IPS-15b (cell line): Measurements from ENCODE around the gene BRIP1.
"Not testable (repeated sequence)": the region's sequence is repeated elsewhere in the genome, so short reads cannot be mapped to it uniquely, and the experiment has no call there.

Experiments
- H3K27me3 ChIP-seq: one replicate; pipeline ENCODE4 v1.6.1; 2013; ENCODE audit warnings: low read length; ENCODE audit not compliant: control insufficient read depth, insufficient read depth
- H3K36me3 ChIP-seq: one replicate; pipeline ENCODE4 v1.6.1; 2013; ENCODE audit warnings: low read length; ENCODE audit not compliant: control insufficient read depth, insufficient read depth
- H3K4me1 ChIP-seq: one replicate; pipeline ENCODE4 v1.6.1; 2013; ENCODE audit warnings: mild to moderate bottlenecking, low read length; ENCODE audit not compliant: control insufficient read depth, insufficient read depth
- H3K4me3 ChIP-seq: one replicate; pipeline ENCODE4 v1.5.1; 2013; ENCODE audit warnings: low read depth, low read length
- H3K9ac ChIP-seq: one replicate; pipeline ENCODE4 v1.6.1; 2013; ENCODE audit warnings: low read depth, mild to moderate bottlenecking, low read length
- H3K9me3 ChIP-seq: one replicate; pipeline ENCODE4 v1.6.1; 2013; ENCODE audit warnings: mild to moderate bottlenecking, low read length; ENCODE audit not compliant: control insufficient read depth, insufficient read depth

The BRIP1 gene

DNA sequence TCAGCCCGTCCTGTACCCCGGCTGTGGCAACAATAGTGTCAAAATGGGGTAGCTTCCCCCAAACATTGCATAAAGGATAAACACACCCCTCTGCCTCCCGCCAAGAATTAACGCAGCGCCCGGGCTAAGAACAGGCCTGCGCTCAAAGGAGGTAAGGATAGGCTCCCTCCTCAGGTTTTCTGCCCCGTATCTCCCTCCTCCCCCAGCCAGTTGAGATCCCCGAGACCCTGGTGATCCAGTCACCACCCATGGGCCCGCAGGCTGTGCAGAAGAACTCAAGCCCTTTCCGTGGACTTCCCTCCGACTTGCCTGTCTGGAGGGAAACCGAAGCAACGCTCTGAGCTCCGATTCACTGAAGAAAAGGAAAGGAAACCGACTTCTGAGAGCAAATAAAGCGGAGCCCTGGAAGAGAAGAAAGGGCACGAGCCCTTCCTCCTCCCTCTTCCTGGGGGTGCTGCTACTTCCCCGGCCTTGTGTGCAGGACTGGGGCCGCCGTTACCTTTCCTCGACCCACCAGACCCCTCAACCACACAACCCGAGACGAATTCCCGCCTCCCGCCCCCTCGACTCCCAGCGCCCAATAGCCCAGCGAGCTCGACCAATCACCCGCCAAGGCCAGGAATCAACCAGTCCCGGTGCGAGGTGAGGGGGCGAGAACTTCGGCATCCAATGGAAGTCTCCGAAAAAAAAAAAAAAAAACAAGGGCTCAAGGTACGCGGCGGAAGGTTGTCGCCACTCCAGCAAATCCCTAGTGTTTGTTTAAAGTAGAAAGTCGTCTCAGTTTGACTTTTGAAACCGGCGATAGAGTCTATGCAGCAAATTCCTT is at the start of gene BRIP1:
Gene BRIP1, minus strand, starts transcription at position 554 of the 826 bp plus-strand sequence. CDS start 1,989 bp downstream, outside the sequence.
- no peaks in the 10 kb centered on the region for H3K27me3 ChIP-seq
- H3K4me1 ChIP-seq: peaks cover 9% of the 10 kb centered on the region
- H3K36me3 ChIP-seq: peaks cover 3% of the 10 kb centered on the region
- peak within 1 kb of the TSS; percentile 73 for H3K4me3 ChIP-seq
- H3K9ac ChIP-seq: peak within 1 kb of the TSS; percentile 95
- no peaks in the 10 kb centered on the region for H3K9me3 ChIP-seq

DNA sequence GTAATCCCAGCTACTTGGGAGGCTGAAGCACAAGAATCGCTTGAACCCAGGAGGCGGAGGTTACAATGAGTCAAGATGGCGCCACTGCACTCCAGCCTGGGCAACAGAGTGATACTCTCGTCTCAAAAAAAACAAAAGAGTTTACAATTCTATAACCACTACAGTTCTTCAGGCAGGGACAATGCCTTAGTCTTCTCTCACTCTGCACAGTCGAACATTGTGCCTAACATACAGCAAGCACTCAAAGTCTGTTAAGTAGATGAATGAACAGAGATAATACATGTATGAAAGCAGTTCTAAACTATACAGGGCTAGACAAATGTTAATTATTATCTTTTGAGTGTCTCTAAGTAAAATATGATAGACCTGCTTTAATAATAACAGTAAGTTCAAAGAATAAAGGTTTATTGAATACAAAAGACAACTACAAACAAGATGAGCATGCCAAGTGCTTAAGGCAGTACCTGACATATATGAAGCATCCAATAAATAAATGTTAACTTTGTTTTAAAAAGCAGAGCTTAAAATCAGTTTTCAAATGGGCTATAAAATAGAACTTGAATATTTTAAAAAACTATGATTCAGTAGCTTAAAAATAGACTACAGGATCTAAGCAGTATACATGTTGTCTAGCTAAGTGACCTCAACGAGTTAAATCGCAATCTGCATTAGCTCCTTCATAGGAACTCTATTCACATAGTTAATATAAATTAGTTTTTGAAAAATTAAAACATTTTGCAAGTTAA is 45.1 kb upstream of the BRIP1 start:
- Histone ChIP-seq H3K4me1 (no peaks in the 10 kb centered on the region), H3K4me3 (no peak overlapping the region), H3K36me3 (no peaks in the 10 kb centered on the region), H3K27me3 (no peaks in the 10 kb centered on the region), H3K9me3 (no peaks in the 10 kb centered on the region), H3K9ac (no peak overlapping the region)

DNA sequence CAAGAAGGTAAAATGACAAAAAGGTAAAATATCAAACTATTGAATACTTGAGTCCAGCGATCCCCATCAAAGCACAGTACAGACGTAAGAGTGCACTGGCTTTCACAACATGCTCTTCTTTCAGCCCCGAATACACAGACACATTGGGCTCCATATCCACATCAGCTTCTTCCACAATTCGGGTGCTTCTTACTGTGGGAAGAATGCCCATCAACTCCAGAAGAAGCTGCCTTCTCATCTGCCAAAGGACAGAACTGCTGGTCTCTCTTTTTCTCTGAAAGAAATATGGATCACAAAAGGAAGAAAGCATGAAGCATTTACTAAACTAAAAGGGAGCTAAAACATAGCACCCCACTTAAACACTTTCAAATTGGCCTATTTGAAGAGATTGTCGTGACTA is 44.0 kb upstream of the BRIP1 start:
- Histone ChIP-seq H3K36me3 (no peaks in the 10 kb centered on the region), H3K9me3 (no peaks in the 10 kb centered on the region), H3K27me3 (no peaks in the 10 kb centered on the region), H3K9ac (no peak overlapping the region), H3K4me1 (no peaks in the 10 kb centered on the region), H3K4me3 (no peak overlapping the region)

DNA sequence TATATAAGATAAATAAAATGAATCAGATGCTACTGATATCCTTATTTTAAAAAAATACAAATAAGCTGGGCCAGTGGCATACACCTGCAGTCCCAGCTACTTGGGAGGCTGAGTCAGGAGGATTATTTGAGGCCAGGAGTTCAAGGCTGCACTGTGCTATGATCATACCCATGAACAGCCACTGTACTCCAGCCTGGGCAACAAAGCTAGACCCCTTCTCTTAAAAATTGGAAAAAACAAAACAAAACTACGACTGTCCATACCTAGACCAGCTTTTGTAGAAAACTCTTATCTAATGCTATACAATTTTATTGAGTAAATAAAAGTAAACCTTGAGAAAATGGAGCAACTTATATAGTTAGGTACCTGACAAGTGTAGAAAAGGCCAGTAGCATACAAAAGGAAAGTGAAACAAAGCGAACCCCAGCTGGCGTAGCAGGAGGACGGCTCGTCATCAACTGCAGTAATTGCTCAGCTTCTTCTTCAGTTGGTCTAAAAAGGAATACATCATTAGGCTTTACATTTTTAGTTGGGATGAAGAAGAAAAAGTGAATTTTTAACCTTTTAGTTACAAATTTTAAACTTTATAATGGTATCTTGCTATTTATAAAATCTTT is 40.9 kb upstream of the BRIP1 start:
- H3K9me3 ChIP-seq: no peaks in the 10 kb centered on the region
- H3K9ac ChIP-seq: no peak overlapping the region
- no peaks in the 10 kb centered on the region for H3K36me3 ChIP-seq
- H3K4me3 ChIP-seq: no peak overlapping the region
- H3K4me1 ChIP-seq: no peaks in the 10 kb centered on the region
- H3K27me3 ChIP-seq: no peaks in the 10 kb centered on the region

DNA sequence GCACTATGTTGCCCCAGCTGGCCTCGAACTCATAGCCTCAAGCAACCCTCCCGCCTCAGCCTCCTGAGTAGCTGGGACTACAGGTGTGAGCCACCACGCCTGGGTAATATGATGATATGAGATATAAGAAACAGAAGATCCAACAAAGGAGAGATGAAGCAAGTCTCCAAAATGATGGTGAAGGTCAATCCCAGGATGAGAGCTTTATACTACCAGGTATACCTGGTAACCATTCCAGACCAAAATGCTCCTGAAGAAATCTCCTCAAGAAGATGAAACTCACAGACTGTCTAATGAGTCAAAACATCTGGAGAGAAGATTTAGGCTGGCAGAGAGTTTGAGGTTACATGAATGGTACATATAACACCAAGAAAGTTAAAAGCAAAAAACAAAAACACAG is 39.9 kb upstream of the BRIP1 start:
- Histone ChIP-seq H3K9ac (no peak overlapping the region), H3K9me3 (no peaks in the 10 kb centered on the region), H3K4me3 (no peak overlapping the region), H3K27me3 (no peaks in the 10 kb centered on the region), H3K36me3 (peaks cover 4% of the 10 kb centered on the region), H3K4me1 (no peaks in the 10 kb centered on the region)

DNA sequence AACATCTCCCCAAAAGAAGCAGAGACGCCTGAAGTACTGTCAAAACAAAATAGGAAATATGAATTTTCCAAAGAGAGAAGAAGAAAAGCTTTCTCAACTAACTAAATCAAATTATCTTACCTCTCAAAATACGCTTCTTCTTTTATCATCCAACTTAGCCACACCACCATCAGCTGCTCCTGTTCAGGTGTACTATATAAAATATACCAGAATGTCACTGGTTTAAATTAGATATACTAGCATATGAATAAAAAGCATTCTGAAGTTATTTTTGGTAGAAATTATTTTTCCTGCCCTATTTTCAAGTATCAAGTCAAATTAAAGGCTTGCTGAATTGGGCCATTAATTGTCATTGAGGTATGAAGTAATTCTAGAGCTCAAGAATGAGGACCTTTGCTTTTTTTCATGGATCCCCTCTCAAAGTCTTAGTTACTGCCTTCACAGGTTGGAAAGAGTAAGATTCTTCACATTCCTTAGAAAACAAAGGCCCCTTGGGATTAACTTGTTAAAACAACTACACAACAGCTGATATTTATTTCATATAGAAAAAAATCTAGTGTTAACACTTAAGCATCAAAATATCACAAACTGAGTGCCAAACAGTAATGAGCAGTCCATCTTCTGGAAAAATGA is 34.3 kb upstream of the BRIP1 start:
- Histone ChIP-seq H3K27me3 (no peaks in the 10 kb centered on the region), H3K4me3 (no peak overlapping the region), H3K4me1 (no peaks in the 10 kb centered on the region), H3K36me3 (peaks cover 4% of the 10 kb centered on the region), H3K9me3 (no peaks in the 10 kb centered on the region), H3K9ac (no peak overlapping the region)

DNA sequence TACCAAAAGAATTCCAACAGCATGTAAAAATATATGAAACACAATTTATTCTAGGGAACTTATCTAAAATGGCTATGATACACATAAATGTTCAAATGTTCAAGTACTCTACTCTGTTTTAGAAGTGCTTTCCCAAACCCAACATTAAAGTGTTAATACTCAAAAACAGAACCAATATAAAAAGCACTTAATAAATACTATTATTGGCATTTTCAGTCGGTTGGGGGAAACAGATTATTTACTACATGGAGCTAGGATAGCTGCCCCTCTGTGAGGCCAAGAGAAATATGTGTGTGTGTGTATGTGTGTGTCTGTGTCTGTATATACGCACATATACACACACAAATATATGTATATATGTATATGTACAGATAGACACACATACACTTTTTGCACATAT is 32.1 kb upstream of the BRIP1 start:
- Histone ChIP-seq H3K9me3 (no peaks in the 10 kb centered on the region), H3K4me1 (no peaks in the 10 kb centered on the region), H3K9ac (no peak overlapping the region), H3K27me3 (no peaks in the 10 kb centered on the region), H3K36me3 (peaks cover 4% of the 10 kb centered on the region), H3K4me3 (no peak overlapping the region)

DNA sequence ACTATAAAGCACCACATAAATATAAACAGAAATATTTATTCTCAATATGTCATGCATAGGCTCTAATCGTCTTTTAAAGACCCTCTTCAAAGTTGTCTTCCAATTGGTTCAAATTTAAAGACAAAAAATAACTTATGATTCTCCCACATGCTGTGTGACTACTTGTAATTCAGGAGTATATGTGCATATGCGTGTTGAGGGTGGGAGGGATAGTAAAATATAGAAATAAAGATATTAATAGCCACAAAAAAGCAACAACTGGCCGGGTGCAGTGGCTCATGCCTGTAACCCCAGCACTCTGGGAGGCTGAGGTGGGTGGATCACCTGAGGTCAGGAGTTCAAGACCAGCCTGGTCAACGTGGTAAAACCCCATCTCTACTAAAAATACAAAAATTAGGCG is 31.0 kb upstream of the BRIP1 start:
- not testable (repeated sequence) for H3K27me3 ChIP-seq, H3K36me3 ChIP-seq, H3K4me3 ChIP-seq, H3K9ac ChIP-seq, H3K9me3 ChIP-seq, H3K4me1 ChIP-seq

DNA sequence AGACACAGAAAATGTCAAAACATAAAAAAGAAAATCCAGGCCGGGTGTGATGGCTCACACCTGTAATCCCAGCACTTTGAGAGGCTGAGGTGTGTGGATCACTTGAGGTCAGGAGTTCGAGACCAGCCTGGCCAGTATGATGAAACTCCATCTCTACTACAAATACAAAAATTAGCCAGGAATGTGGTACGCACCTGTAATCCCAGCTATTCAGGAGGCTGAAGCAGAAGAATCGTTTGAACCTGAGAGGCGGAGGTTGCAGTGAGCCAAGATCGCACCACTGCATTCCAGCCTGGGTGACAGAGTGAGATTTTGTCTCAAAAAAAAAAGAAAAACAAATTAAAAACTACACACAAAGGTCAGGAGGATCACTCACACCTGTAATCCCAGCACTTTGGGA is 24.4 kb upstream of the BRIP1 start:
- not testable (repeated sequence) for H3K27me3 ChIP-seq, H3K9me3 ChIP-seq, H3K4me1 ChIP-seq, H3K4me3 ChIP-seq, H3K9ac ChIP-seq, H3K36me3 ChIP-seq

DNA sequence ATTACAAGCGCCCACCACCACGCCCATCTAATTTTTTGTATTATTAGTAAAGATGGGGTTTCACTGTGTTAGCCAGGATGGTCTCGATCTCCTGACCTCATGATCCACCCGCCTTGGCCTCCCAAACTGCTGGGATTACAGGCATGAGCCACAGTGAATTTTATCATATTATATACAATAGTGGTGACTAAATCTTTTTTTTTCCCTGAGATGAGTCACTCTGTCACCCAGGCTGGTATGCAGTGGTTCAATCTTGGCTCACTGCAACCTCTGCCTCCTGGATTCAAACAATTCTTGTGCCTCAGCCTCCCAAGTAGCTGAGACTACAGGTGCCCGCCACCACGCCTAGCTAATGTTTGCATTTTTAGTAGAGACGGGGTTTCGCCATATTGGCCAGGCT is 22.5 kb upstream of the BRIP1 start:
- not testable (repeated sequence) for H3K9me3 ChIP-seq, H3K36me3 ChIP-seq, H3K9ac ChIP-seq, H3K4me1 ChIP-seq, H3K4me3 ChIP-seq, H3K27me3 ChIP-seq

DNA sequence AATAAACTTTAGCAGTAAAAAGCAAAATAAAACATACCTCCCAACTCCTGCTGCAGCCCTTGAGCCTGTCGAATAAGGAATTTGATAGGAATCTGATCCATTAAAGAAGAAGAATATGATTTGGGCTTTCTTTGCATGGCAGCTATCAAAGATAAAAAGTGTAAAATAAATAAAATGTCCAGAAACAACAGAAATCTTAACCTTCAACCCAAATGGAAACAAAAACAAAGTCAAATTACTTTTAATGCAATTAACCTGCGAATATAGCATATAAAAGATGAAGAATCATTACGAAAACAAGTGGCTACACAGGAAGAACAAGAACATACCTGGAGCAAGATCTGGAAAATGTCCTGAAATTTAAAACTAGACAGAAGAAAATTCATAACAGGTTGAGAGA is 21.5 kb upstream of the BRIP1 start:
- H3K27me3 ChIP-seq: no peaks in the 10 kb centered on the region
- no peaks in the 10 kb centered on the region for H3K36me3 ChIP-seq
- no peak overlapping the region for H3K4me3 ChIP-seq
- no peak overlapping the region for H3K9ac ChIP-seq
- H3K4me1 ChIP-seq: no peaks in the 10 kb centered on the region
- no peaks in the 10 kb centered on the region for H3K9me3 ChIP-seq
